Bronchial epithelial cell (primary cell): Measurements from ENCODE around the gene SORBS1. TPM values are rescaled to one million over a fixed set of nuclear protein-coding genes. Genes with fewer than 3 reads are reported as not detected.

Experiments used
- DNase-seq: peaks from one replicate; pipeline ENCODE4 v3.0.0-alpha.2; 2010; ENCODE audit warnings: low read depth
- FAIRE-seq: peaks from 2 replicates; lab custom pipeline; 2011; peaks lifted over from hg19 to GRCh38; lab: Jason Lieb, UNC
- H3K27me3 ChIP-seq: 2 replicates; pipeline ENCODE4 v1.5.1; 2011; ENCODE audit warnings: low read length; ENCODE audit not compliant: control insufficient read depth, insufficient read depth
- H3K36me3 ChIP-seq: 2 replicates; pipeline ENCODE4 v1.5.1; 2011; ENCODE audit warnings: low read length; ENCODE audit not compliant: control insufficient read depth, insufficient read depth
- H3K4me3 ChIP-seq: 2 replicates; pipeline ENCODE4 v1.5.1; 2011; ENCODE audit warnings: mild to moderate bottlenecking, low read depth, low read length, control low read depth
- total RNA-seq: library from RNA; depleted of rRNA; stranded (reverse); fragments of >200 nt; gene quantifications from 2 replicates; pipeline ENCODE4 v1.2.1, GENCODE V29; 2014
- TF ChIP-seq, protein P1 (sequence below): IDR thresholded peaks from 2 replicates; pipeline ENCODE4 v1.5.1; 2011; ENCODE audit warnings: mild to moderate bottlenecking, moderate library complexity, low read length, control low read depth, inconsistent platforms; ENCODE audit not compliant: insufficient read depth, severe bottlenecking

The SORBS1 gene
- total RNA-seq, 1 donor from 2014 or later = under 0.01 TPM

- Histone ChIP-seq H3K4me3 (no peak overlapping the region), H3K36me3 (no peaks in the 10 kb centered on the region), H3K27me3 (no peaks in the 10 kb centered on the region)
- FAIRE-seq = no peak
- TF ChIP-seq, protein P1, sequence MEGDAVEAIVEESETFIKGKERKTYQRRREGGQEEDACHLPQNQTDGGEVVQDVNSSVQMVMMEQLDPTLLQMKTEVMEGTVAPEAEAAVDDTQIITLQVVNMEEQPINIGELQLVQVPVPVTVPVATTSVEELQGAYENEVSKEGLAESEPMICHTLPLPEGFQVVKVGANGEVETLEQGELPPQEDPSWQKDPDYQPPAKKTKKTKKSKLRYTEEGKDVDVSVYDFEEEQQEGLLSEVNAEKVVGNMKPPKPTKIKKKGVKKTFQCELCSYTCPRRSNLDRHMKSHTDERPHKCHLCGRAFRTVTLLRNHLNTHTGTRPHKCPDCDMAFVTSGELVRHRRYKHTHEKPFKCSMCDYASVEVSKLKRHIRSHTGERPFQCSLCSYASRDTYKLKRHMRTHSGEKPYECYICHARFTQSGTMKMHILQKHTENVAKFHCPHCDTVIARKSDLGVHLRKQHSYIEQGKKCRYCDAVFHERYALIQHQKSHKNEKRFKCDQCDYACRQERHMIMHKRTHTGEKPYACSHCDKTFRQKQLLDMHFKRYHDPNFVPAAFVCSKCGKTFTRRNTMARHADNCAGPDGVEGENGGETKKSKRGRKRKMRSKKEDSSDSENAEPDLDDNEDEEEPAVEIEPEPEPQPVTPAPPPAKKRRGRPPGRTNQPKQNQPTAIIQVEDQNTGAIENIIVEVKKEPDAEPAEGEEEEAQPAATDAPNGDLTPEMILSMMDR = no peak
- DNase-seq = no peak
Measured at GRCh38 chr10:95487994-95488393, 73.2 kb downstream of the SORBS1 start.

GRCh38 chr10:95485056-95485844, 75.9 kb downstream of the SORBS1 start:
- H3K27me3 ChIP-seq = no peaks in the 10 kb centered on the region
- H3K36me3 ChIP-seq = no peaks in the 10 kb centered on the region
- TF ChIP-seq, protein P1 = no peak
- H3K4me3 ChIP-seq = no peak overlapping the region
- DNase-seq (peak; percentile 26), FAIRE-seq (no peak)

- FAIRE-seq = no peak
- TF ChIP-seq, protein P1 = no peak
- Histone ChIP-seq H3K27me3 (no peaks in the 10 kb centered on the region), H3K36me3 (no peaks in the 10 kb centered on the region), H3K4me3 (no peak overlapping the region)
- no peak for DNase-seq
Measured at GRCh38 chr10:95482501-95483233, 78.5 kb downstream of the SORBS1 start.

- no peak for DNase-seq
- Histone ChIP-seq H3K4me3 (no peak overlapping the region), H3K27me3 (no peaks in the 10 kb centered on the region), H3K36me3 (no peaks in the 10 kb centered on the region)
- TF ChIP-seq, protein P1 = no peak
- no peak for FAIRE-seq
Measured at GRCh38 chr10:95480901-95481491, 80.2 kb downstream of the SORBS1 start.

- DNase-seq (no peak), FAIRE-seq (no peak)
- Histone ChIP-seq H3K4me3 (no peak overlapping the region), H3K36me3 (no peaks in the 10 kb centered on the region), H3K27me3 (no peaks in the 10 kb centered on the region)
- TF ChIP-seq, protein P1 = no peak
Measured at GRCh38 chr10:95480102-95480900, 80.9 kb downstream of the SORBS1 start.
